ENCODE results near the gene INTS2.

GRCh38 chr17:61835606-61836005 lies 92.2 kb downstream of the INTS2 start:
- TF ChIP-seq CTCF (conservative IDR thresholded peaks at IDR 0.05) (no peak), ZFX (IDR thresholded peaks at IDR 0.05) (no peak)
